PC-3 (cell line): Measurements from ENCODE around the gene CPE. TPM values are rescaled to one million over a fixed set of nuclear protein-coding genes. Genes with fewer than 3 reads are reported as not detected.

ENCODE experiments used
- ATAC-seq: fragments of 200-7000 bp; cut with Tn5 transposase; 2 replicates; pipeline ENCODE4 v1.9.1; 2020; ENCODE audit warnings: mild to moderate bottlenecking, moderate library complexity
- BruUV-seq: library from RNA; stranded (reverse); fragments of 400-500 nt; replicated peaks from 2 replicates; lab custom pipeline; 2021; lab: Mats Ljungman, UMichigan
- CTCF ChIA-PET: fragments of 300-600 bp; sonication (Branson Sonifier 250); formaldehyde crosslinking; loops from one replicate; lab custom pipeline; 2022; ENCODE audit warnings: antibody characterized with exemption; lab: Charles Lee
- POLR2A ChIA-PET: fragments of 300-600 bp; sonication (Branson Sonifier 250); formaldehyde crosslinking; loops from one replicate; lab custom pipeline; 2022; ENCODE audit warnings: antibody characterized with exemption; ENCODE audit not compliant: unreplicated experiment; lab: Charles Lee
- DNase-seq: peaks from one replicate; pipeline ENCODE4 v3.0.0-alpha.2; 2015
- H2AFZ ChIP-seq: fragments of 300-600 bp; sonication (generic); 2 replicates; pipeline ENCODE4 v1.6.0; 2016; ENCODE audit warnings: antibody characterized with exemption, low read length
- H3F3A ChIP-seq: fragments of 300-600 bp; sonication (generic); one replicate; pipeline ENCODE4 v1.6.0; 2017; ENCODE audit warnings: antibody characterized with exemption, low read length, control low read depth, mild to moderate bottlenecking; ENCODE audit not compliant: unreplicated experiment
- H3K27ac ChIP-seq: fragments of 300-600 bp; sonication (generic); 2 replicates; pipeline ENCODE4 v1.5.1; 2016; ENCODE audit warnings: mild to moderate bottlenecking, low read length
- H3K27me3 ChIP-seq: fragments of 300-600 bp; sonication (generic); 2 replicates; pipeline ENCODE4 v1.6.1; 2016; ENCODE audit warnings: low read length, mixed read lengths
- H3K36me3 ChIP-seq: fragments of 300-600 bp; sonication (generic); 2 replicates; pipeline ENCODE4 v1.6.1; 2016; ENCODE audit warnings: low read depth, mixed run types, low read length, mixed read lengths
- H3K4me1 ChIP-seq: fragments of 300-600 bp; sonication (generic); 2 replicates; pipeline ENCODE4 v1.5.1; 2016; ENCODE audit warnings: low read length; ENCODE audit not compliant: insufficient read depth
- H3K4me2 ChIP-seq: fragments of 300-600 bp; sonication (generic); 2 replicates; pipeline ENCODE4 v1.6.0; 2016; ENCODE audit warnings: low read length
- H3K4me3 ChIP-seq: fragments of 300-600 bp; sonication (generic); 2 replicates; pipeline ENCODE4 v1.5.1; 2016; ENCODE audit warnings: mild to moderate bottlenecking, low read length, mixed read lengths
- H3K79me2 ChIP-seq: fragments of 300-600 bp; sonication (generic); 2 replicates; pipeline ENCODE4 v1.6.1; 2017; ENCODE audit warnings: low read length, mixed read lengths
- H3K9ac ChIP-seq: fragments of 300-600 bp; sonication (generic); 2 replicates; pipeline ENCODE4 v1.6.0; 2016; ENCODE audit warnings: mild to moderate bottlenecking, low read length
- H3K9me2 ChIP-seq: fragments of 300-600 bp; sonication (generic); replicated peaks from 2 replicates; pipeline ENCODE4 v1.6.1; 2016; ENCODE audit warnings: mixed run types, low read length, mixed read lengths
- H3K9me3 ChIP-seq: fragments of 300-600 bp; sonication (generic); 2 replicates; pipeline ENCODE4 v1.6.1; 2016; ENCODE audit warnings: low read length, mixed read lengths
- H4K20me1 ChIP-seq: fragments of 300-600 bp; sonication (generic); 2 replicates; pipeline ENCODE4 v1.6.1; 2016; ENCODE audit warnings: low read length, mixed read lengths
- CTCF ChIP-seq: fragments of 300-600 bp; sonication (generic); conservative IDR thresholded peaks from 2 replicates; pipeline ENCODE4 v1.5.1; 2017; ENCODE audit warnings: antibody characterized with exemption, low read depth, mild to moderate bottlenecking, low read length
- EZH2 ChIP-seq: fragments of 300-600 bp; sonication (generic); IDR thresholded peaks from one replicate; pipeline ENCODE4 v1.6.1; 2017; ENCODE audit warnings: antibody characterized with exemption, mild to moderate bottlenecking, low read length; ENCODE audit not compliant: unreplicated experiment
- EZH2phosphoT487 ChIP-seq: fragments of 300-600 bp; sonication (generic); IDR thresholded peaks from 2 replicates; pipeline ENCODE4 v1.6.1; 2018; ENCODE audit warnings: mild to moderate bottlenecking, antibody characterized with exemption, low read length, borderline replicate concordance
- intact Hi-C: fragments of 100-400 bp; cut with micrococcal nuclease; formaldehyde crosslinking; loops from 2 replicates; pipeline ENCODE4 v1.9.0; 2023
- total RNA-seq: library from RNA; depleted of rRNA; stranded (reverse); fragments of >200 nt; gene quantifications from 2 replicates; pipeline ENCODE4 v1.2.3, GENCODE V29; 2014

CPE gene
- total RNA-seq, 1 experiment from 2014 or later = 15.5 TPM

- ChIA-PET POLR2A (no interaction called here), CTCF (no interaction called here)
- intact Hi-C loops = no loop called here
- DNase-seq = no peak
- no peaks in the 10 kb centered on the region for H3K79me2 ChIP-seq
- H3K27me3 ChIP-seq = no peaks in the 10 kb centered on the region
- H3K4me1 ChIP-seq = peaks cover 6% of the 10 kb centered on the region; the same call in 1 of the 2 replicates
- no peaks in the 10 kb centered on the region for H3K36me3 ChIP-seq
- no peak overlapping the region for H2AFZ ChIP-seq
- no peak overlapping the region for H3K4me3 ChIP-seq
- no peak overlapping the region for H3K4me2 ChIP-seq
- H3K27ac ChIP-seq = no peak overlapping the region
- H3K9ac ChIP-seq = no peak overlapping the region
- H3F3A ChIP-seq = no peaks in the 10 kb centered on the region
- TF ChIP-seq EZH2 (no peak), CTCF (no peak), EZH2phosphoT487 (no peak)
- no peaks in the 10 kb centered on the region for H3K9me3 ChIP-seq
- no peak for ATAC-seq
- no peaks in the 10 kb centered on the region for H4K20me1 ChIP-seq
- no peaks in the 10 kb centered on the region for H3K9me2 ChIP-seq
- no TSS peak for BruUV-seq
Measured at GRCh38 chr4:165380805-165381204, 2.0 kb downstream of the CPE start.

GRCh38 chr4:165381821-165382373 is 3.1 kb downstream of the CPE start:
- no peak for ATAC-seq
- H3K4me3 ChIP-seq = no peak overlapping the region
- H3K9me2 ChIP-seq = no peaks in the 10 kb centered on the region
- no peak overlapping the region for H3K4me2 ChIP-seq
- ChIA-PET CTCF (no interaction called here), POLR2A (no interaction called here)
- BruUV-seq = no TSS peak
- H3K79me2 ChIP-seq = no peaks in the 10 kb centered on the region
- no peak overlapping the region for H2AFZ ChIP-seq
- no peaks in the 10 kb centered on the region for H3K36me3 ChIP-seq
- TF ChIP-seq EZH2phosphoT487 (no peak), EZH2 (no peak), CTCF (no peak)
- H4K20me1 ChIP-seq = no peaks in the 10 kb centered on the region
- no peak overlapping the region for H3K27ac ChIP-seq
- H3F3A ChIP-seq = no peaks in the 10 kb centered on the region
- no peaks in the 10 kb centered on the region for H3K27me3 ChIP-seq
- no peak for DNase-seq
- H3K9me3 ChIP-seq = no peaks in the 10 kb centered on the region
- no peak overlapping the region for H3K9ac ChIP-seq
- peaks cover 6% of the 10 kb centered on the region; the same call in 1 of the 2 replicates for H3K4me1 ChIP-seq
- intact Hi-C loops = no loop called here

GRCh38 chr4:165382640-165383039 is 3.8 kb downstream of the CPE start:
- H3K27me3 ChIP-seq = no peaks in the 10 kb centered on the region
- intact Hi-C loops = no loop called here
- no peak overlapping the region for H3K4me3 ChIP-seq
- POLR2A ChIA-PET = no interaction called here
- DNase-seq (no peak), ATAC-seq (no peak)
- no TSS peak for BruUV-seq
- peaks cover 6% of the 10 kb centered on the region; the same call in 1 of the 2 replicates for H3K4me1 ChIP-seq
- H3K36me3 ChIP-seq = no peaks in the 10 kb centered on the region
- TF ChIP-seq EZH2phosphoT487 (no peak), CTCF (no peak), EZH2 (no peak)
- H3K9me3 ChIP-seq = no peaks in the 10 kb centered on the region
- H4K20me1 ChIP-seq = no peaks in the 10 kb centered on the region
- no peaks in the 10 kb centered on the region for H3K9me2 ChIP-seq
- H3F3A ChIP-seq = no peaks in the 10 kb centered on the region
- H3K4me2 ChIP-seq = no peak overlapping the region
- H3K9ac ChIP-seq = no peak overlapping the region
- CTCF ChIA-PET = no interaction called here
- H3K79me2 ChIP-seq = no peaks in the 10 kb centered on the region
- H2AFZ ChIP-seq = no peak overlapping the region
- no peak overlapping the region for H3K27ac ChIP-seq
